Thymus (tissue), 11 donors: ENCODE results near the gene LRRC17. TPM values are rescaled to one million over a fixed set of nuclear protein-coding genes. Genes with fewer than 3 reads are reported as not detected.
"Not testable (repeated sequence)": the region's sequence is repeated elsewhere in the genome, so short reads cannot be mapped to it uniquely, and the experiment has no call there.

Source experiments
- DNase-seq, 9 donors: peaks; one replicate each; pipeline ENCODE4 v3.0.0-alpha.2; 2013; ENCODE audit warnings: low spot score in 9 of 9, low read depth in 6 of 9, missing footprints in 1 of 9
- H3K27ac ChIP-seq, 2 donors: one replicate each; pipeline ENCODE4 v1.5.1; 2013; ENCODE audit warnings: control low read depth in 1 of 2, low read depth in 1 of 2, low read length in 1 of 2, mild to moderate bottlenecking in 1 of 2, moderate library complexity in 1 of 2
- H3K27me3 ChIP-seq, 2 donors: one replicate each; pipeline ENCODE4 v1.5.1; 2013; ENCODE audit warnings: low read length in 1 of 2; ENCODE audit not compliant: control insufficient read depth in 2 of 2, insufficient read depth in 1 of 2
- H3K36me3 ChIP-seq, 2 donors: one replicate each; pipeline ENCODE4 v1.5.1; 2013; ENCODE audit warnings: low read length in 1 of 2, mild to moderate bottlenecking in 1 of 2, moderate library complexity in 1 of 2; ENCODE audit not compliant: control insufficient read depth in 2 of 2, insufficient read depth in 2 of 2
- H3K4me1 ChIP-seq, 2 donors: one replicate each; pipeline ENCODE4 v1.5.1; 2013; ENCODE audit warnings: low read length in 2 of 2; ENCODE audit not compliant: control insufficient read depth in 2 of 2, insufficient read depth in 2 of 2
- H3K4me3 ChIP-seq, 2 donors: one replicate each; pipeline ENCODE4 v1.5.1; 2013; ENCODE audit warnings: low read length in 2 of 2, control low read depth in 1 of 2, mild to moderate bottlenecking in 1 of 2
- H3K9me3 ChIP-seq, 2 donors: one replicate each; pipeline ENCODE4 v1.5.1; 2013; ENCODE audit warnings: low read length in 1 of 2, mild to moderate bottlenecking in 1 of 2; ENCODE audit not compliant: control insufficient read depth in 2 of 2, insufficient read depth in 1 of 2
- WGBS: extraction: QIAGEN DNeasy Blood & Tissue Kit; methylation state at CpG from one replicate; pipeline ENCODE4 v1.1.7; 2013; 5-methylcytosine and 5-hydroxymethylcytosine counted together
- polyA plus RNA-seq: library from polyadenylated mRNA; stranded (reverse); fragments of 200-250 nt; gene quantifications from one replicate; pipeline ENCODE4 v1.2.3, GENCODE V29; 2013
- total RNA-seq: library from RNA; stranded (reverse); fragments of 120-200 nt; gene quantifications from one replicate; pipeline ENCODE4 v1.2.4, GENCODE V29; 2013
- donor health status: healthy.

Gene LRRC17
- total and polyA plus RNA-seq, 2 donors: 2.6 to 27.8 TPM

DNA sequence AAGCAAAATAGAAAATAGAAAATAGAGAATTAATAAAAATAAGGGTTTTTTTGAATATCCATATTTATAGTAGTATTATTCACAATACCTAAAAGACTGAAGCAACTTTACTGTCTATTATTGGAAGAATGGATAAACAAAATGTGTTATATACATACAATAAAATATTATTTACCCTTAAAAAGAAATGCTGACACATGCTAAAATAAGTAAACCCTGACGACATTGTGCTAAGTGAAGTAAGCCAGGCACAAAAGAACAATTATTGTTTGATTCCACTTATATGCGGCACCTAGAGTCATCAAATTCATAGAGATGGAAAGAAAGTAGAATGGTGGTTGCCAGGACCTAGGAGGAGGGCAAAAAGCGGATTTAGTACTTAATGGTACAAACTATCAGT, 39.0 kb downstream of the LRRC17 start:
- DNase-seq: no peak
- Histone ChIP-seq H3K9me3 (no peaks in the 10 kb centered on the region), H3K36me3 (no peaks in the 10 kb centered on the region), H3K27ac (no peak overlapping the region), H3K27me3 (no peaks in the 10 kb centered on the region), H3K4me1 (no peaks in the 10 kb centered on the region), H3K4me3 (no peak overlapping the region)
- WGBS: 97% methylated on average over 3 of the region's 3 CpGs

DNA sequence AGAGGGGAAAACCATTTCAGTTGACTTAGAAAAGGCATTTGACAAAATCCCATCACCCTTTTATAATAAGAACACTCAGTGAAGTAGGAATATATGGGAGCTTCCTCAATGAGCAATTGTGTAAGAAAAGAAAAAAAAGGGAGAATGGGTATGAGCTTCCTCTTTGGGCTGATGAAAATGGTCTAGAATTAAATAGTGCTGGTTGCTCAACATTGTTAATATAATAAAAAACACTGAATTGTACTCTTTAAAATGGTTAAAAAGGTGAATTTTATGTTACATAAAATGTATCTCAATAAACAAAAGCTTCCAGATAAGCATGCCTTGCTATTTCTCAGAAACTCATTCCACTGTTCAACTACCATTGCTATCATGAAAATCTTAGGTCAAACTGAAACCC, 40.6 kb downstream of the LRRC17 start:
- Histone ChIP-seq H3K9me3 (no peaks in the 10 kb centered on the region), H3K36me3 (no peaks in the 10 kb centered on the region), H3K27ac (no peak overlapping the region), H3K4me3 (no peak overlapping the region), H3K4me1 (no peaks in the 10 kb centered on the region), H3K27me3 (no peaks in the 10 kb centered on the region)
- no peak for DNase-seq

DNA sequence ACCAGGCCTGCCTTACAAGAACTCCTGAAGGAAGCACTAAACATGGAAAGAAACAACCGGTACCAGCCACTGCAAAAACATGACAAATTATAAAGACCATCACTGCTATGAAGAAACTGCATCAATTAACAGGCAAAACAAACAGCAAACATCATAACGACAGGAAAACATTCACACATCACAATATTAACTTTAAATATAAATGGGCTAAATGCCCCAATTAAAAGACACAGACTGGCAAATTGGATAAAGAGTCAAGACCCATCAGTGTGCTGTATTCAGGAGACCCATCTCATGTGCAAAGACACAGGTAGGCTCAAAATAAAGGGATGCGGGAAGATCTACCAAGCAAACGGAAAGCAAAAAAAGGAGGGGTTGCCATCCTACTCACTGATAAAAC, 41.6 kb downstream of the LRRC17 start:
- not testable (repeated sequence) for H3K27me3 ChIP-seq, H3K4me3 ChIP-seq, H3K36me3 ChIP-seq, H3K9me3 ChIP-seq, H3K4me1 ChIP-seq, H3K27ac ChIP-seq, DNase-seq
- WGBS: 87% methylated on average over 4 of the region's 4 CpGs

DNA sequence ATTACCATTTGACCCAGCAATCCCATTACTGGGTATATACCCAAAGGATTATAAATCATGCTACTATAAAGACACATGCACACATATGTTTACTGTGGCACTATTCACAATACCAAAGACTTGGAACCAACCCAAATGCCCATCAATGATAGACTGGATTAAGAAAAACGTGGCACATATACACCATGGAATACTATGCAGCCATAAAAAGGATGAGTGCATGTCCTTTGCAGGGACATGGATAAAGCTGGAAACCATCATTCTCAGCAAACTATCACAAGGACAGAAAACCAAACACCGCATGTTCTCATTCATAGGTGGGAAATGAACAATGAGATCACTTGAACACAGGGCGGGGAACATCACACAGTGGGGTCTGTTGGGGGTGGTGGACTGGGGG, 45.2 kb downstream of the LRRC17 start:
- not testable (repeated sequence) for H3K4me3 ChIP-seq, H3K4me1 ChIP-seq, DNase-seq, H3K27me3 ChIP-seq, H3K27ac ChIP-seq, H3K9me3 ChIP-seq, H3K36me3 ChIP-seq
- 81% methylated on average over 3 of the region's 3 CpGs for WGBS

DNA sequence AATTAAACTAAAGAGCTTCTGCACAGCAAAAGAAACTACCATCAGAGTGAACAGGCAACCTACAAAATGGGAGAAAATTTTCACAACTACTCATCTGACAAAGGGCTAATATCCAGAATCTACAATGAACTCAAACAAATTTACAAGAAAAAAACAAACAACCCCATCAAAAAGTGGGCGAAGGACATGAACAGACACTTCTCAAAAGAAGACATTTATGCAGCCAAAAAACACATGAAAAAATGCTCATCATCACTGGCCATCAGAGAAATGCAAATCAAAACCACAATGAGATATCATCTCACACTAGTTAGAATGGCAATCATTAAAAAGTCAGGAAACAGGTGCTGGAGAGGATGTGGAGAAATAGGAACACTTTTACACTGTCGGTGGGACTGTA, 49.2 kb downstream of the LRRC17 start:
- WGBS: 36% methylated on average over 1 of the region's 2 CpGs
- not testable (repeated sequence) for H3K4me3 ChIP-seq, H3K36me3 ChIP-seq, H3K9me3 ChIP-seq, H3K4me1 ChIP-seq, H3K27me3 ChIP-seq, DNase-seq, H3K27ac ChIP-seq

DNA sequence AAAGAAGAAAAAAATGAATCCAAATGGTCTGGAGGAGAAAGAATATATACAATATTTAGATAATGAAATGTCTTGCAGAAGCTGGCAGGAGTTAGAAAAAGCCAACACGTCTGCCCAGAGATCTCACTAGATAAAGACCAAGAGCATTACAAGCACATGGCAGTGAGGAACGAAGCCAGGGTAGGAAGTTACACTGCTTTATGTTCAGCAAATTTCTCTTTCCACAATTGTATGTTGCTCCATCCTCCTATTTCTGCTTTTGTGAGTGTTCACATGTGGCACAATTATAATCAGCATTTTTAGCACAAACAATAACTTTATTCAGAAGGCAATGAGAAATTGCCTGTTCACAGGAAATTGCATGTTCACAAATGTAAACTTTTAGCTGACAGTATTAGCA, 53.7 kb downstream of the LRRC17 start:
- Histone ChIP-seq H3K4me1 (no peaks in the 10 kb centered on the region), H3K27ac (no peak overlapping the region), H3K4me3 (no peak overlapping the region), H3K9me3 (no peaks in the 10 kb centered on the region), H3K27me3 (no peaks in the 10 kb centered on the region), H3K36me3 (no peaks in the 10 kb centered on the region)
- WGBS: 90% methylated on average over 2 of the region's 2 CpGs
- no peak for DNase-seq

DNA sequence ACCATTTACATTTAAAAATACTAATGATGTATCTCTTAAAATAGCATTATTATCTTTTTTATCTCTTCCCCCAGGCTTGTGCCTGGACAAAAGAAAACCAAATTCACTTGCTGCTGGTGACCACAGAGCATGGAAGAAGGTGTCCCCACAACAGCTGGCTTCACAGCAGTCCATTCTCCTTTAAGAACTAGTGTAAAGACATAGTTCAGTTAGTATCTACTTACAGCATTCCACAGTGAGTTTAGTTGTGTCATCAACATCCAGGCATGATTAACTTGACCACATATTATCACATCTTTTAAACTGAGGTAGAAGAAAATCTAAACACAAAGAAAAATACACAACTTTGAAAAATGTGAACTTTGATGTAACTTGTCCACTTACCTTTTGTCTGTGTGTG, 55.0 kb downstream of the LRRC17 start:
- Histone ChIP-seq H3K4me3 (no peak overlapping the region), H3K9me3 (no peaks in the 10 kb centered on the region), H3K27me3 (no peaks in the 10 kb centered on the region), H3K36me3 (no peaks in the 10 kb centered on the region), H3K27ac (no peak overlapping the region), H3K4me1 (no peaks in the 10 kb centered on the region)
- DNase-seq: no peak

DNA sequence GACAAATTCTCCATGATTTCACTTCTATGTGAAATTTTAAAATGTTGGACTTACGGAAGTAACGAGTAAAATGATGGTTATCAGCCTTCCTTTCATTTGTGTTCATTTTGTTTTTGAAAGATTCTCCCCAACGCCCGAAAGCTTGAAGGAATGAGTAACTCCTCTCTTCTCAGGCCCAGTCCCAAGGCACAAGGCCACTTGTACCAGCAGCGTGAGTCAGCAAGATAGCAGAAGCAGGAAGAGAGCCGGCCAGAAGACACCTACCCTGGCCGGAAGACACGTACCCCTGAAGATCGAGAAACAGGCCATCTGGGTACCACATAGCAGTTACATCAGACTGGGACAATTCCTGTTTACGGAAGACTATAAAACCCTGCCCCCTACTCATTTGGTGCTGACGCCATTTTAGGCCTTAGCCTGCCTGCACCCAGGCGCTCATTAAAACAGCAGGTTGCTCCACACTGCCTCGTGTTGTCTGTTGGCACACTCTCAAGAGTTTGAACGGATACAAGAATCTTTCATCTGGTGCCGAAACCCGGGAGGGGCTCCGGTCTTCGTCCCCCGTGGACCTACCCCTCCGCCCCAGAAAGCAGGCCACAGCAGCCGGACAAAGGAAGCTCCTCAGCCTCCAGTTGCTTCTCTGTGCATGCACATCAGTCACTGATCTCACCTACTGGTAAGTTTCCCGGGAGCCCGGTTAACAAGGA, 60.4 kb downstream of the LRRC17 start:
- Histone ChIP-seq H3K27me3 (no peaks in the 10 kb centered on the region), H3K4me3 (no peak overlapping the region), H3K36me3 (no peaks in the 10 kb centered on the region), H3K9me3 (no peaks in the 10 kb centered on the region), H3K4me1 (no peaks in the 10 kb centered on the region), H3K27ac (no peak overlapping the region)
- 97% methylated on average over 23 of the region's 23 CpGs for WGBS
- DNase-seq: no peak

DNA sequence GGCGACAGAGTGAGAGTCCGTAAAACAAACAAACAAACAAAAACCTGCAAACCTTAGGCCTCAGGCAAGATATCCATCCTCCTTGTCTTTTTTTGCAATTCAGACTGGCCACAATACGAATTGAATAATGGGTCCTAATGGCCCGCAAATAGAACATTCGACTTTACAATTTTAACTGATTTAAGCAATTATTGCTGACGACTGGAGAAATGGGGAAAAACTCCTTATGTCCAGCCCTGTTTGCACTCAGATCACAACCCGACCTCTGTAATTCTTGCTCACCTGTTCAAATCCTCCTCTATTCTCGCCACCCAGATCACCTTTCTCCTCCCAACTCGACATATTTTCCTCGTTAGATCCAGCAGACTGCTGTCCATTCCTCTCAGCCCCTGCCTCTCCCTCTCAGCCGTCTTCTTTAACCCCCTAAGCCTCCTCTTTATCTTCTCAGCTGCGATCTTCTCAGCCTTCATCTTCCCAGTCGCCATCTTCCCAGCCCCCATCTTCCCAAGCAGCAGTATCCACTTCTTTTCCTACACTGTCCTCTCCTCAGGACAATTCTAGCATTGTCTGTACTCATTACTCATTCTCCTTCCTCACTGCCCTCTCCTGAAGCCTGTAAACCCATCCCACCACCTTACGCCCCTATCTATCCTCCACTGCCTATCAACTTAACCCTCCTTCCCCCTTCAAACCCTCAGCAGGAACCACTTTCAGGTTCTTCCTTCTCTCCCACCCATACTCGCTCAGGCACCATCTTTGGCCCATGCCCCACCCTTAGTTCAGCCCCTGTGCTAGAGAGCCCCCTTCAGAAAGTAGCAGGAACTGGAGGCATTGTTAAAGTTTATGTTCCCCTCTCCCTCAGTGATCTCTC, 61.8 kb downstream of the LRRC17 start:
- Histone ChIP-seq H3K36me3 (no peaks in the 10 kb centered on the region), H3K27ac (no peak overlapping the region), H3K9me3 (no peaks in the 10 kb centered on the region), H3K27me3 (no peaks in the 10 kb centered on the region), H3K4me3 (no peak overlapping the region), H3K4me1 (no peaks in the 10 kb centered on the region)
- 97% methylated on average over 15 of the region's 15 CpGs for WGBS
- DNase-seq: no peak
